Endothelial cell of umbilical vein (primary cell): Measurements from ENCODE around the gene PCDH9. TPM values are rescaled to one million over a fixed set of nuclear protein-coding genes. Genes with fewer than 3 reads are reported as not detected.

Experiments used
- BruUV-seq: library from RNA; stranded (reverse); fragments of 400-500 nt; replicated peaks from 2 replicates; lab custom pipeline; 2021; lab: Mats Ljungman, UMichigan
- CTCF ChIA-PET: fragments of 300-600, 350-600 bp; sonication (Branson Sonifier 250); formaldehyde crosslinking; loops from one replicate; lab custom pipeline; 2021; ENCODE audit warnings: antibody characterized with exemption, inconsistent platforms; lab: Charles Lee
- POLR2A ChIA-PET: fragments of 300-600, 350-600 bp; sonication (Branson Sonifier 250); formaldehyde crosslinking; loops from one replicate; lab custom pipeline; 2021; ENCODE audit warnings: antibody characterized with exemption, inconsistent platforms; lab: Charles Lee
- DNase-seq: peaks from one replicate; pipeline ENCODE4 v3.0.0-alpha.2; 2011; ENCODE audit warnings: low read depth, low spot score
- FAIRE-seq: peaks from 2 replicates; lab custom pipeline; 2011; peaks lifted over from hg19 to GRCh38; lab: Jason Lieb, UNC
- H2AFZ ChIP-seq: 2 replicates; pipeline ENCODE4 v1.6.0; 2012; ENCODE audit warnings: low read depth, low read length, control low read depth, inconsistent platforms
- H3K27ac ChIP-seq: 2 replicates; pipeline ENCODE4 v1.5.1; 2011; ENCODE audit warnings: low read depth, mild to moderate bottlenecking, control low read depth, low read length, moderate library complexity; ENCODE audit not compliant: insufficient read depth
- H3K27me3 ChIP-seq, 2 experiments: 2 replicates each; pipeline versions ENCODE4 v1.6.0 to v1.6.1; 2011; ENCODE audit warnings: low read length in 2 of 2, mixed read lengths in 1 of 2; ENCODE audit not compliant: control insufficient read depth in 2 of 2, insufficient read depth in 2 of 2
- H3K36me3 ChIP-seq, 2 experiments: 2 replicates in 1 of 2; 3 replicates in 1 of 2; pipeline ENCODE4 v1.5.1; 2011; ENCODE audit warnings: low read length in 2 of 2, mild to moderate bottlenecking in 1 of 2, moderate library complexity in 1 of 2; ENCODE audit not compliant: control insufficient read depth in 2 of 2, insufficient read depth in 2 of 2; ENCODE audit errors: extremely low read depth in 1 of 2
- H3K4me1 ChIP-seq: 3 replicates; pipeline ENCODE4 v1.5.1; 2011; ENCODE audit warnings: mild to moderate bottlenecking, low read length; ENCODE audit not compliant: control insufficient read depth, insufficient read depth; ENCODE audit errors: extremely low read depth
- H3K4me2 ChIP-seq: 2 replicates; pipeline ENCODE4 v1.6.1; 2011; ENCODE audit warnings: low read length, control low read depth, mixed read lengths; ENCODE audit not compliant: insufficient read depth
- H3K4me3 ChIP-seq, 3 experiments: fragments of 200-600 bp in 1 of 3; sonication (generic), shearing (Covaris generic) in 1 of 3; replicated peaks in 1 of 3; 2 replicates each; pipeline ENCODE4 v1.5.1; 2011 to 2016; ENCODE audit warnings: control low read depth in 3 of 3, low read length in 3 of 3, mild to moderate bottlenecking in 2 of 3, inconsistent platforms in 1 of 3, low read depth in 1 of 3, moderate library complexity in 1 of 3; ENCODE audit not compliant: insufficient read depth in 1 of 3
- H3K79me2 ChIP-seq: 2 replicates; pipeline ENCODE4 v1.6.0; 2012; ENCODE audit warnings: low read length, inconsistent platforms; ENCODE audit not compliant: control insufficient read depth, insufficient read depth
- H3K9ac ChIP-seq: replicated peaks from 2 replicates; pipeline ENCODE3; 2011; ENCODE audit warnings: low read length, control low read depth; ENCODE audit not compliant: insufficient read depth; ENCODE audit errors: extremely low read depth
- H3K9me1 ChIP-seq: replicated peaks from 3 replicates; pipeline ENCODE4 v1.6.0; 2011; ENCODE audit warnings: mild to moderate bottlenecking, low read length; ENCODE audit not compliant: control insufficient read depth, insufficient read depth; ENCODE audit errors: extremely low read depth
- H3K9me3 ChIP-seq: replicated peaks from 2 replicates; pipeline ENCODE4 v1.5.1; 2012; ENCODE audit warnings: low read length, inconsistent platforms; ENCODE audit not compliant: control insufficient read depth, insufficient read depth
- H4K20me1 ChIP-seq: replicated peaks from 2 replicates; pipeline ENCODE3; 2011; ENCODE audit warnings: mild to moderate bottlenecking, low read length; ENCODE audit not compliant: control insufficient read depth, insufficient read depth; ENCODE audit errors: extremely low read depth
- EZH2 ChIP-seq: IDR thresholded peaks from 2 replicates; pipeline ENCODE4 v1.6.1; 2012; ENCODE audit warnings: borderline replicate concordance, low read depth, mild to moderate bottlenecking, moderate library complexity, low read length, inconsistent platforms; ENCODE audit not compliant: severe bottlenecking
- FOS ChIP-seq: IDR thresholded peaks from 2 replicates; pipeline ENCODE4 v1.6.1; 2011; ENCODE audit warnings: mild to moderate bottlenecking, low read length, moderate library complexity, borderline replicate concordance; ENCODE audit not compliant: insufficient read depth
- GATA2 ChIP-seq: IDR thresholded peaks from 2 replicates; pipeline ENCODE4 v1.7.0; 2011; ENCODE audit warnings: low read depth, mild to moderate bottlenecking, moderate library complexity, mixed read lengths, low read length; ENCODE audit not compliant: insufficient read length, insufficient read depth
- MAX ChIP-seq: IDR thresholded peaks from 2 replicates; pipeline ENCODE4 v1.6.1; 2011; ENCODE audit not compliant: insufficient read depth, insufficient read length
- MYC ChIP-seq: IDR thresholded peaks from one replicate; pipeline ENCODE4 v1.6.1; 2011; ENCODE audit warnings: mild to moderate bottlenecking, low read depth, low read length
- POLR2A ChIP-seq: IDR thresholded peaks from 2 replicates; pipeline ENCODE4 v1.6.1; 2012; ENCODE audit warnings: low read depth, mild to moderate bottlenecking, control low read depth, low read length
- POLR2AphosphoS5 ChIP-seq: IDR thresholded peaks from 2 replicates; pipeline ENCODE4 v1.6.1; 2012; ENCODE audit warnings: low read depth, mild to moderate bottlenecking, control low read depth, low read length, moderate library complexity; ENCODE audit not compliant: insufficient read depth
- dilution Hi-C: fragments of 300-500 bp; cut with MboI; formaldehyde crosslinking; loops from one replicate; pipeline ENCODE4 v1.15.0; 2019; ENCODE audit warnings: low sequenced_read_pairs; ENCODE audit not compliant: extremely low pct_ligation_motif_present
- intact Hi-C: fragments of 100-400 bp; cut with micrococcal nuclease; formaldehyde crosslinking; loops from one replicate; pipeline ENCODE4 v1.10.0; 2022
- polyA plus RNA-seq, 4 experiments: library from polyadenylated mRNA; depleted of rRNA in 3 of 4; stranded (reverse) in 3 of 4; unstranded in 1 of 4; fragments of >200 nt; gene quantifications; 2 replicates each; pipeline versions ENCODE4 v1.2.1 to v1.2.3, GENCODE V29; 2011 to 2012; ENCODE audit warnings: missing spikeins in 1 of 4
- total RNA-seq: library from RNA; stranded (reverse); gene quantifications from 2 replicates; pipeline ENCODE4 v1.2.3, GENCODE V29; 2021
- TF ChIP-seq, protein P1 (sequence below), 2 donors: IDR thresholded peaks; 1 replicate in 1 of 2; 2 replicates in 1 of 2; pipeline ENCODE4 v1.5.1; 2011; ENCODE audit warnings: low read length in 2 of 2, mild to moderate bottlenecking in 2 of 2, moderate library complexity in 2 of 2, control low read depth in 1 of 2, inconsistent platforms in 1 of 2, low read depth in 1 of 2; ENCODE audit not compliant: insufficient read depth in 1 of 2; ENCODE audit errors: extremely low read depth in 1 of 2

Gene PCDH9
- total and polyA plus RNA-seq, 2 donors (not counting 3 experiments of a cell fraction or from before 2014, with no cell fraction given): 1.1 to 5.2 TPM

DNA sequence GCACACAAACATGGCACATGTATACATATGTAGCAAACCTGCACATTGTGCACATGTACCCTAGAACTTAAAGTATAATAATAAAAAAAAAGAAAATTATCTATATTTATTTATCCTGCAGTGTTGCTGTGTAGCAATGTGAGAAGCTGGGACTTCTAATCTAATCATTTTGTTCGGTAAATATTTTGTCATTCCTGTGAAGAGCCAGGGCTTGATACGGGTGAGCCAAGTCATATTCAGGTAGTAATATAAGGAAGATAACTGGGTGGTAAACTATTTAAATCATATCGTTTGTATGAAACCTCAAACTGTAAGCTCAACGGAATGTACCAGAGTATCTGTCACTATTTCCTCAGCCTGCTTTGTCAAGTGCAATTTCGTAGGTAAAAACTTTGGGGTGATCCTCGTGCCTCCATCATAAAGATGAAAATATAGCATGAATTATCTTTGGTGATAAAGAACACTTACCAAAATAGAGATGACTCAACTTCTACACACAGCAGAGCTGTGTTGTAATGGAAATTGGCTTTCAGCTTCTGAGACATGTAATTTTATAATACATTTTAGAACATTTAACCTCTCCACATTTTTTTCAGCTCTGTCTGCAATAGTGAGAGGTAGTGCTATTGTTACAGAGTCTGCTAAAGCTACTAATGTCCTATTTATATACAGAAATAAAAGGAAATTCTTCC, 92.9 kb downstream of the PCDH9 start:
- H3K4me3 ChIP-seq: no peak overlapping the region
- dilution Hi-C loops: no loop called here
- no peak overlapping the region for H3K27ac ChIP-seq
- no peak overlapping the region for H3K4me2 ChIP-seq
- intact Hi-C loops: no loop called here
- H3K9me3 ChIP-seq: no peaks in the 10 kb centered on the region
- H3K27me3 ChIP-seq: no peaks in the 10 kb centered on the region
- TF ChIP-seq POLR2AphosphoS5: no peak
- TF ChIP-seq, protein P1, sequence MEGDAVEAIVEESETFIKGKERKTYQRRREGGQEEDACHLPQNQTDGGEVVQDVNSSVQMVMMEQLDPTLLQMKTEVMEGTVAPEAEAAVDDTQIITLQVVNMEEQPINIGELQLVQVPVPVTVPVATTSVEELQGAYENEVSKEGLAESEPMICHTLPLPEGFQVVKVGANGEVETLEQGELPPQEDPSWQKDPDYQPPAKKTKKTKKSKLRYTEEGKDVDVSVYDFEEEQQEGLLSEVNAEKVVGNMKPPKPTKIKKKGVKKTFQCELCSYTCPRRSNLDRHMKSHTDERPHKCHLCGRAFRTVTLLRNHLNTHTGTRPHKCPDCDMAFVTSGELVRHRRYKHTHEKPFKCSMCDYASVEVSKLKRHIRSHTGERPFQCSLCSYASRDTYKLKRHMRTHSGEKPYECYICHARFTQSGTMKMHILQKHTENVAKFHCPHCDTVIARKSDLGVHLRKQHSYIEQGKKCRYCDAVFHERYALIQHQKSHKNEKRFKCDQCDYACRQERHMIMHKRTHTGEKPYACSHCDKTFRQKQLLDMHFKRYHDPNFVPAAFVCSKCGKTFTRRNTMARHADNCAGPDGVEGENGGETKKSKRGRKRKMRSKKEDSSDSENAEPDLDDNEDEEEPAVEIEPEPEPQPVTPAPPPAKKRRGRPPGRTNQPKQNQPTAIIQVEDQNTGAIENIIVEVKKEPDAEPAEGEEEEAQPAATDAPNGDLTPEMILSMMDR (IDR thresholded peaks at IDR 0.05; ENCODE audit: extremely low read depth in 1 of 2, insufficient read depth in 1 of 2, low read depth in 1 of 2, low read length in 2 of 2): no peak
- TF ChIP-seq GATA2: no peak
- FAIRE-seq (no peak), DNase-seq (no peak)
- CTCF ChIA-PET: interaction anchor here (1.0 to 1.5 kb wide), 4 partner anchors 10 to 66 kb away, joined by 3 to 5 read pairs (median 4); no protein-coding TSS in a partner anchor
- no peak overlapping the region for H2AFZ ChIP-seq
- no peaks in the 10 kb centered on the region for H3K36me3 ChIP-seq
- H3K9me1 ChIP-seq: no peaks in the 10 kb centered on the region
- H4K20me1 ChIP-seq: no peaks in the 10 kb centered on the region
- no peaks in the 10 kb centered on the region for H3K79me2 ChIP-seq
- no peak overlapping the region for H3K9ac ChIP-seq
- no TSS peak for BruUV-seq
- POLR2A ChIA-PET: interaction anchor here (0.6 kb wide), 1 partner anchor 484 kb away, joined by 3 read pairs; no protein-coding TSS in a partner anchor
- peaks cover 16% of the 10 kb centered on the region for H3K4me1 ChIP-seq

- H4K20me1 ChIP-seq: no peaks in the 10 kb centered on the region
- ChIA-PET POLR2A (no interaction called here), CTCF (no interaction called here)
- BruUV-seq: no TSS peak
- H3K4me1 ChIP-seq: peaks cover 16% of the 10 kb centered on the region
- H3K27me3 ChIP-seq: no peaks in the 10 kb centered on the region
- no peaks in the 10 kb centered on the region for H3K79me2 ChIP-seq
- H3K9ac ChIP-seq: no peak overlapping the region
- TF ChIP-seq POLR2A (no peak), POLR2AphosphoS5 (no peak), FOS (no peak), MYC (no peak), MAX (no peak), EZH2 (no peak)
- DNase-seq: no peak
- H3K4me2 ChIP-seq: no peak overlapping the region
- no peak overlapping the region for H2AFZ ChIP-seq
- intact Hi-C loops: no loop called here
- no peak overlapping the region for H3K27ac ChIP-seq
- H3K36me3 ChIP-seq: no peaks in the 10 kb centered on the region
- FAIRE-seq: no peak
- H3K9me3 ChIP-seq: no peaks in the 10 kb centered on the region
- no peaks in the 10 kb centered on the region for H3K9me1 ChIP-seq
- dilution Hi-C loops: no loop called here
- no peak overlapping the region for H3K4me3 ChIP-seq
Observed at GRCh38 chr13:67136157-67136556, 94.0 kb downstream of the PCDH9 start.
